ENCODE data around the gene TMC7. TPM values are rescaled to one million over a fixed set of nuclear protein-coding genes. Genes with fewer than 3 reads are reported as not detected.

The TMC7 gene
- total and polyA plus RNA-seq, 2 of the 13 experiments (the other 11 are each of a cell fraction or from before 2014, with no cell fraction given), result 1.2 to 5.1 TPM

- TF ChIP-seq NR2C2 (CRISPR knock-in tag; IDR thresholded peaks at IDR 0.05; ENCODE audit: borderline replicate concordance), result peak; percentile 62
- TF ChIP-seq, protein P1, sequence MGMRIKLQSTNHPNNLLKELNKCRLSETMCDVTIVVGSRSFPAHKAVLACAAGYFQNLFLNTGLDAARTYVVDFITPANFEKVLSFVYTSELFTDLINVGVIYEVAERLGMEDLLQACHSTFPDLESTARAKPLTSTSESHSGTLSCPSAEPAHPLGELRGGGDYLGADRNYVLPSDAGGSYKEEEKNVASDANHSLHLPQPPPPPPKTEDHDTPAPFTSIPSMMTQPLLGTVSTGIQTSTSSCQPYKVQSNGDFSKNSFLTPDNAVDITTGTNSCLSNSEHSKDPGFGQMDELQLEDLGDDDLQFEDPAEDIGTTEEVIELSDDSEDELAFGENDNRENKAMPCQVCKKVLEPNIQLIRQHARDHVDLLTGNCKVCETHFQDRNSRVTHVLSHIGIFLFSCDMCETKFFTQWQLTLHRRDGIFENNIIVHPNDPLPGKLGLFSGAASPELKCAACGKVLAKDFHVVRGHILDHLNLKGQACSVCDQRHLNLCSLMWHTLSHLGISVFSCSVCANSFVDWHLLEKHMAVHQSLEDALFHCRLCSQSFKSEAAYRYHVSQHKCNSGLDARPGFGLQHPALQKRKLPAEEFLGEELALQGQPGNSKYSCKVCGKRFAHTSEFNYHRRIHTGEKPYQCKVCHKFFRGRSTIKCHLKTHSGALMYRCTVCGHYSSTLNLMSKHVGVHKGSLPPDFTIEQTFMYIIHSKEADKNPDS (CRISPR knock-in tag; IDR thresholded peaks at IDR 0.05), result no peak
- peak; percentile 90 for TF ChIP-seq ETV5 (CRISPR knock-in tag; IDR thresholded peaks at IDR 0.05; ENCODE audit: borderline replicate concordance)
- TF ChIP-seq PHF20 (CRISPR knock-in tag; IDR thresholded peaks at IDR 0.05), result no peak
- TF ChIP-seq, protein P2, sequence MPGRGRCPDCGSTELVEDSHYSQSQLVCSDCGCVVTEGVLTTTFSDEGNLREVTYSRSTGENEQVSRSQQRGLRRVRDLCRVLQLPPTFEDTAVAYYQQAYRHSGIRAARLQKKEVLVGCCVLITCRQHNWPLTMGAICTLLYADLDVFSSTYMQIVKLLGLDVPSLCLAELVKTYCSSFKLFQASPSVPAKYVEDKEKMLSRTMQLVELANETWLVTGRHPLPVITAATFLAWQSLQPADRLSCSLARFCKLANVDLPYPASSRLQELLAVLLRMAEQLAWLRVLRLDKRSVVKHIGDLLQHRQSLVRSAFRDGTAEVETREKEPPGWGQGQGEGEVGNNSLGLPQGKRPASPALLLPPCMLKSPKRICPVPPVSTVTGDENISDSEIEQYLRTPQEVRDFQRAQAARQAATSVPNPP (CRISPR knock-in tag; IDR thresholded peaks at IDR 0.05), result no peak
- peak; percentile 81 for TF ChIP-seq CCAR2 (optimal IDR thresholded peaks at IDR 0.05; ENCODE audit: low read depth, low read length)
- peak; percentile 99 for TF ChIP-seq PPARG (CRISPR knock-in tag; conservative IDR thresholded peaks at IDR 0.05)
- TF ChIP-seq ZNF496 (CRISPR knock-in tag; IDR thresholded peaks at IDR 0.05; ENCODE audit: insufficient replicate concordance), result no peak
- no peak for TF ChIP-seq CBX1 (IDR thresholded peaks at IDR 0.05; ENCODE audit: low read depth)
- peak; percentile 89 for TF ChIP-seq SAP130 (CRISPR knock-in tag; IDR thresholded peaks at IDR 0.05; ENCODE audit: low read depth)
- peak; percentile 95 for TF ChIP-seq FOXP4 (CRISPR knock-in tag; IDR thresholded peaks at IDR 0.05)
- TF ChIP-seq RCOR2 (CRISPR knock-in tag; IDR thresholded peaks at IDR 0.05), result peak; percentile 92
- TF ChIP-seq, protein P3, sequence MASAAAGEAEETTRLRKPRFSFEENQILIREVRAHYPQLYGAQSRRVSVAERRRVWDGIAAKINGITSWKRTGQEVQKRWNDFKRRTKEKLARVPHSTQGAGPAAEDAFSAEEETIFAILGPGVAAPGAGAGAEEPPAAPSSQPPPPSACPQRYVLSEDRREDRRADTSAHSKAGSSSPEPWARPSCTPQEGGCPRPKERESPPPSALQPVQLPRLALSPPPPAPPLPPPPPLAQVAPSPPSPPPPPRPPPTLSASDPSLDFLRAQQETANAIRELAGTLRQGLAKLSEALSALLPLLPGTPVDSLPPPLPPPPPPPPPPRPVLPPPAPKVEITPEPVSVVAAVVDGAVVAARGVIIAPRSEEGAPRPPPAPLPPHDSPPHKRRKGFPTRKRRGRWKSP (CRISPR knock-in tag; IDR thresholded peaks at IDR 0.05), result peak; percentile 63; the same call in 1 of the 2 replicates
- TF ChIP-seq ZNF644 (CRISPR knock-in tag; IDR thresholded peaks at IDR 0.05; ENCODE audit: low read depth), result peak; percentile 74; the same call in 1 of the 2 replicates
- no peak for TF ChIP-seq HOXD1 (CRISPR knock-in tag; IDR thresholded peaks at IDR 0.05)
- TF ChIP-seq HOMEZ (CRISPR knock-in tag; IDR thresholded peaks at IDR 0.05; ENCODE audit: low read depth), result peak; percentile 68
- TF ChIP-seq TFDP1 (CRISPR knock-in tag; IDR thresholded peaks at IDR 0.05; ENCODE audit: borderline replicate concordance), result peak; percentile 39; the same call in 1 of the 2 replicates
- no peak for TF ChIP-seq ZSCAN12 (CRISPR knock-in tag; IDR thresholded peaks at IDR 0.05)
- TF ChIP-seq CHCHD3 (CRISPR knock-in tag; IDR thresholded peaks at IDR 0.05), result 0 out of 2 replicates have a peak, but pooled peaks have one; percentile 16
- peak; percentile 95 for TF ChIP-seq SKI (IDR thresholded peaks at IDR 0.05; ENCODE audit: partially characterized antibody)
- TF ChIP-seq ZNF264 (CRISPR knock-in tag; IDR thresholded peaks at IDR 0.05), result 0 out of 2 replicates have a peak, but pooled peaks have one; percentile 37
- TF ChIP-seq FOSL2 (CRISPR knock-in tag; IDR thresholded peaks at IDR 0.05), result peak; percentile 63
Measured at GRCh38 chr16:18936727-18937340, 46.9 kb upstream of the TMC7 start (continued).
